NCI-H510A (cell line): ENCODE data around the gene UCN3.
"Not testable (repeated sequence)": the region's sequence is repeated elsewhere in the genome, so short reads cannot be mapped to it uniquely, and the experiment has no call there.

Source experiments
- DNase-seq: peaks from one replicate; lab custom pipeline; 2025; lab: John Stamatoyannopoulos, UW

The UCN3 gene

GRCh38 chr10:5369362-5370158 is 4.8 kb downstream of the UCN3 start:
- DNase-seq: no peak

- no peak for DNase-seq
Measured at GRCh38 chr10:5370493-5371352, 6.0 kb downstream of the UCN3 start.

- no peak for DNase-seq
Measured at GRCh38 chr10:5373307-5373706, 8.5 kb downstream of the UCN3 start.

GRCh38 chr10:5373891-5374611 is 9.3 kb downstream of the UCN3 start:
- no peak for DNase-seq

- no peak for DNase-seq
Measured at GRCh38 chr10:5376450-5376849, 11.7 kb downstream of the UCN3 start.

- not testable (repeated sequence) for DNase-seq
Measured at GRCh38 chr10:5379202-5379601, 14.4 kb downstream of the UCN3 start.

GRCh38 chr10:5380395-5380794 is 15.6 kb downstream of the UCN3 start:
- not testable (repeated sequence) for DNase-seq

GRCh38 chr10:5381187-5381586 is 16.4 kb downstream of the UCN3 start:
- DNase-seq: no peak

- no peak for DNase-seq
Measured at GRCh38 chr10:5385224-5385623, 20.5 kb downstream of the UCN3 start.

GRCh38 chr10:5387169-5387568 is 22.4 kb downstream of the UCN3 start:
- no peak for DNase-seq

GRCh38 chr10:5390607-5391205 is 25.9 kb downstream of the UCN3 start:
- no peak for DNase-seq

- no peak for DNase-seq
Measured at GRCh38 chr10:5391790-5392189, 27.0 kb downstream of the UCN3 start.

- no peak for DNase-seq
Measured at GRCh38 chr10:5393529-5393928, 28.8 kb downstream of the UCN3 start.

GRCh38 chr10:5395168-5395567 is 30.4 kb downstream of the UCN3 start:
- DNase-seq: no peak

- no peak for DNase-seq
Measured at GRCh38 chr10:5396556-5397300, 32.0 kb downstream of the UCN3 start.

- no peak for DNase-seq
Measured at GRCh38 chr10:5399332-5399731, 34.6 kb downstream of the UCN3 start.

- DNase-seq: no peak
Measured at GRCh38 chr10:5400468-5401240, 35.9 kb downstream of the UCN3 start.

GRCh38 chr10:5402798-5403197 is 38.0 kb downstream of the UCN3 start:
- no peak for DNase-seq

GRCh38 chr10:5404208-5405041 is 39.7 kb downstream of the UCN3 start, which contains the start of gene TUBAL3:
TUBAL3 (minus strand) TSS chr10:5404828; CDS start chr10:5404792, 36 bp downstream.
- DNase-seq: no peak

- no peak for DNase-seq
Measured at GRCh38 chr10:5406918-5407317, 42.2 kb downstream of the UCN3 start.
